Mesenchymal stem cell (in vitro differentiated cells and primary cell): ENCODE results near the gene ANXA6.
A peak's percentile ranks its signal among the peaks of the same experiment; 100 is the strongest.

ENCODE experiments used
- DNase-seq: peaks from one replicate; pipeline ENCODE4 v3.0.0-alpha.2; 2013
- H2AFZ ChIP-seq: one replicate; pipeline ENCODE4 v1.6.1; 2013; ENCODE audit warnings: low read depth, mild to moderate bottlenecking, control low read depth, inconsistent platforms, low read length, moderate library complexity
- H2AK5ac ChIP-seq: 2 replicates; pipeline ENCODE4 v1.6.1; 2013; ENCODE audit warnings: low read length, moderate library complexity, mild to moderate bottlenecking, inconsistent platforms; ENCODE audit not compliant: severe bottlenecking
- H2BK120ac ChIP-seq: one replicate; pipeline ENCODE4 v1.6.1; 2013; ENCODE audit warnings: low read depth, mild to moderate bottlenecking, inconsistent platforms, low read length, moderate library complexity
- H2BK12ac ChIP-seq, 2 experiments: one replicate each; pipeline ENCODE4 v1.6.1; 2013; ENCODE audit warnings: inconsistent platforms in 2 of 2, low read length in 2 of 2, mild to moderate bottlenecking in 2 of 2, moderate library complexity in 2 of 2, control low read depth in 1 of 2
- H2BK15ac ChIP-seq: one replicate; pipeline ENCODE4 v1.6.1; 2013; ENCODE audit warnings: mild to moderate bottlenecking, low read depth, inconsistent platforms; ENCODE audit not compliant: poor library complexity, severe bottlenecking
- H2BK5ac ChIP-seq: 2 replicates; pipeline ENCODE4 v1.6.1; 2013; ENCODE audit warnings: low read depth, mild to moderate bottlenecking, low read length, control low read depth, inconsistent platforms; ENCODE audit not compliant: poor library complexity, severe bottlenecking
- H3K14ac ChIP-seq, 2 experiments: one replicate each; pipeline ENCODE4 v1.6.1; 2013; ENCODE audit warnings: inconsistent platforms in 2 of 2, low read length in 2 of 2, control low read depth in 1 of 2, mild to moderate bottlenecking in 1 of 2, moderate library complexity in 1 of 2
- H3K18ac ChIP-seq, 2 experiments: one replicate each; pipeline ENCODE4 v1.6.1; 2013; ENCODE audit warnings: inconsistent platforms in 2 of 2, low read length in 2 of 2, control low read depth in 1 of 2, low read depth in 1 of 2, mild to moderate bottlenecking in 1 of 2
- H3K23ac ChIP-seq, 2 experiments: one replicate each; pipeline ENCODE4 v1.6.1; 2013; ENCODE audit warnings: inconsistent platforms in 2 of 2, low read length in 2 of 2, mild to moderate bottlenecking in 2 of 2, moderate library complexity in 2 of 2, control low read depth in 1 of 2
- H3K27ac ChIP-seq: 2 replicates; pipeline ENCODE4 v1.5.1; 2013; ENCODE audit warnings: mild to moderate bottlenecking, moderate library complexity, low read length, control low read depth, inconsistent platforms; ENCODE audit not compliant: poor library complexity, severe bottlenecking
- H3K27me3 ChIP-seq, 2 experiments: 2 replicates each; pipeline versions ENCODE4 v1.6.1 to v1.7.0; 2013; ENCODE audit warnings: low read length in 2 of 2, mild to moderate bottlenecking in 2 of 2, moderate library complexity in 2 of 2, control low read depth in 1 of 2, inconsistent platforms in 1 of 2; ENCODE audit not compliant: control insufficient read depth in 1 of 2, insufficient read depth in 1 of 2
- H3K36me3 ChIP-seq, 2 experiments: 2 replicates each; pipeline versions ENCODE4 v1.6.1 to v1.7.0; 2013; ENCODE audit warnings: low read length in 2 of 2, control low read depth in 1 of 2, inconsistent platforms in 1 of 2, low read depth in 1 of 2, mild to moderate bottlenecking in 1 of 2; ENCODE audit not compliant: insufficient read depth in 2 of 2, control insufficient read depth in 1 of 2
- H3K4ac ChIP-seq, 2 experiments: one replicate each; pipeline ENCODE4 v1.6.1; 2013; ENCODE audit warnings: inconsistent platforms in 2 of 2, low read length in 2 of 2, mild to moderate bottlenecking in 2 of 2, moderate library complexity in 2 of 2, control low read depth in 1 of 2, low read depth in 1 of 2
- H3K4me1 ChIP-seq: 2 replicates; pipeline ENCODE4 v1.6.1; 2013; ENCODE audit warnings: low read depth, low read length, control low read depth; ENCODE audit not compliant: control insufficient read depth, insufficient read depth
- H3K4me2 ChIP-seq: 2 replicates; pipeline ENCODE4 v1.6.1; 2013; ENCODE audit warnings: low read length, mild to moderate bottlenecking, inconsistent platforms; ENCODE audit not compliant: poor library complexity, severe bottlenecking
- H3K4me3 ChIP-seq, 2 experiments: 2 replicates each; pipeline versions ENCODE4 v1.5.1 to v1.7.0; 2013; ENCODE audit warnings: low read length in 2 of 2, mild to moderate bottlenecking in 2 of 2, control low read depth in 1 of 2, low read depth in 1 of 2; ENCODE audit not compliant: insufficient read depth in 1 of 2
- H3K79me1 ChIP-seq: replicated peaks from 2 replicates; pipeline ENCODE4 v1.6.1; 2013; ENCODE audit warnings: mild to moderate bottlenecking, control low read depth, low read length, inconsistent platforms; ENCODE audit not compliant: poor library complexity, severe bottlenecking
- H3K9ac ChIP-seq: 2 replicates; pipeline ENCODE4 v1.7.0; 2013; ENCODE audit warnings: mild to moderate bottlenecking, low read length, moderate library complexity
- H3K9me3 ChIP-seq: 2 replicates; pipeline ENCODE4 v1.7.0; 2013; ENCODE audit warnings: mild to moderate bottlenecking, low read length; ENCODE audit not compliant: control insufficient read depth
- H4K8ac ChIP-seq: one replicate; pipeline ENCODE4 v1.6.1; 2013; ENCODE audit warnings: inconsistent platforms, mild to moderate bottlenecking, low read length, moderate library complexity
- H4K91ac ChIP-seq: one replicate; pipeline ENCODE4 v1.6.1; 2013; ENCODE audit warnings: mild to moderate bottlenecking, low read length, inconsistent platforms
- WGBS: methylation state at CpG from one replicate; pipeline ENCODE4 v1.1.7; 2013; ENCODE audit warnings: mixed read lengths; 5-methylcytosine and 5-hydroxymethylcytosine counted together

The ANXA6 gene

GRCh38 chr5:151155775-151156506 is 1.6 kb downstream of the ANXA6 start:
- no peak overlapping the region for H2AFZ ChIP-seq
- H3K36me3 ChIP-seq: peaks cover 0 to 12% of the 10 kb centered on the region in 2 experiments
- peak overlapping the region; percentile 56 to 97 for H3K4me3 ChIP-seq
- peak overlapping the region; percentile 90 for H4K8ac ChIP-seq
- peak overlapping the region; percentile 85 for H2AK5ac ChIP-seq
- peak overlapping the region; percentile 49 to 76 for H2BK12ac ChIP-seq
- H3K27ac ChIP-seq: peak overlapping the region; percentile 94
- H3K4ac ChIP-seq: peak overlapping the region; percentile 88 to 97
- no peaks in the 10 kb centered on the region for H3K9me3 ChIP-seq
- peak overlapping the region; percentile 4 to 88 for H3K14ac ChIP-seq
- H3K79me1 ChIP-seq: no peaks in the 10 kb centered on the region
- H4K91ac ChIP-seq: peak overlapping the region; percentile 95
- H3K9ac ChIP-seq: peak overlapping the region; percentile 95
- no peak overlapping the region for H2BK5ac ChIP-seq
- peak overlapping the region; percentile 70 to 88 for H3K18ac ChIP-seq
- 29% methylated on average over 9 of the region's 9 CpGs for WGBS
- peak overlapping the region; percentile 83 for H2BK120ac ChIP-seq
- H3K27me3 ChIP-seq: no peaks in the 10 kb centered on the region
- H3K23ac ChIP-seq: peak overlapping the region in 1 of 2 experiments; percentile 16
- H3K4me2 ChIP-seq: peak overlapping the region; percentile 88
- peak; percentile 71 for DNase-seq
- H3K4me1 ChIP-seq: peaks cover 29% of the 10 kb centered on the region
- peak overlapping the region; percentile 84 for H2BK15ac ChIP-seq

GRCh38 chr5:151154931-151155774 is 2.4 kb downstream of the ANXA6 start:
- H3K23ac ChIP-seq: no peak overlapping the region
- peak overlapping the region; percentile 72 for H2AK5ac ChIP-seq
- WGBS: 67% methylated on average over 6 of the region's 9 CpGs
- peak overlapping the region; percentile 46 to 55 for H3K18ac ChIP-seq
- H3K27me3 ChIP-seq: no peaks in the 10 kb centered on the region
- peaks cover 36% of the 10 kb centered on the region for H3K4me1 ChIP-seq
- no peak overlapping the region for H2BK15ac ChIP-seq
- DNase-seq: no peak
- peak overlapping the region; percentile 6 for H4K91ac ChIP-seq
- no peak overlapping the region for H4K8ac ChIP-seq
- no peaks in the 10 kb centered on the region for H3K9me3 ChIP-seq
- no peaks in the 10 kb centered on the region for H3K79me1 ChIP-seq
- peak overlapping the region; percentile 94 for H3K27ac ChIP-seq
- peak overlapping the region; percentile 52 for H2BK120ac ChIP-seq
- peak overlapping the region; percentile 42 to 82 for H3K4ac ChIP-seq
- peak overlapping the region in 1 of 2 experiments; percentile 97 for H3K4me3 ChIP-seq
- H3K9ac ChIP-seq: peak overlapping the region; percentile 95
- H3K4me2 ChIP-seq: peak overlapping the region; percentile 88
- H2BK5ac ChIP-seq: no peak overlapping the region
- peaks cover 0 to 12% of the 10 kb centered on the region in 2 experiments for H3K36me3 ChIP-seq
- H3K14ac ChIP-seq: peak overlapping the region in 1 of 2 experiments; percentile 49
- H2AFZ ChIP-seq: no peak overlapping the region
- peak overlapping the region in 1 of 2 experiments; percentile 10 for H2BK12ac ChIP-seq

GRCh38 chr5:151153766-151154272 is 3.8 kb downstream of the ANXA6 start:
- 100% methylated on average over 1 of the region's 3 CpGs for WGBS
- Histone ChIP-seq H3K4me3 (no peak overlapping the region), H3K4me2 (no peak overlapping the region), H3K9ac (no peak overlapping the region), H3K27me3 (no peaks in the 10 kb centered on the region), H4K91ac (no peak overlapping the region), H3K14ac (no peak overlapping the region), H3K27ac (no peak overlapping the region), H2AK5ac (no peak overlapping the region), H2BK12ac (no peak overlapping the region), H3K36me3 (peaks cover 0 to 12% of the 10 kb centered on the region in 2 experiments), H2BK120ac (no peak overlapping the region), H2BK15ac (no peak overlapping the region), H3K4me1 (peaks cover 40% of the 10 kb centered on the region), H2BK5ac (no peak overlapping the region), H3K23ac (no peak overlapping the region), H3K4ac (no peak overlapping the region), H4K8ac (no peak overlapping the region), H2AFZ (no peak overlapping the region), H3K79me1 (no peaks in the 10 kb centered on the region), H3K9me3 (no peaks in the 10 kb centered on the region), H3K18ac (no peak overlapping the region)
- DNase-seq: peak; percentile 42

GRCh38 chr5:151153300-151153699 is 4.3 kb downstream of the ANXA6 start:
- no peak overlapping the region for H3K4me2 ChIP-seq
- H3K4me3 ChIP-seq: no peak overlapping the region
- H3K4me1 ChIP-seq: peaks cover 41% of the 10 kb centered on the region
- no peak overlapping the region for H3K4ac ChIP-seq
- DNase-seq: no peak
- H4K8ac ChIP-seq: no peak overlapping the region
- no peak overlapping the region for H4K91ac ChIP-seq
- no peak overlapping the region for H2BK12ac ChIP-seq
- H2BK5ac ChIP-seq: no peak overlapping the region
- no peak overlapping the region for H2AK5ac ChIP-seq
- no peak overlapping the region for H3K27ac ChIP-seq
- peaks cover 3 to 15% of the 10 kb centered on the region in 2 experiments for H3K36me3 ChIP-seq
- no peaks in the 10 kb centered on the region for H3K9me3 ChIP-seq
- H2BK120ac ChIP-seq: no peak overlapping the region
- H3K14ac ChIP-seq: no peak overlapping the region
- H3K18ac ChIP-seq: no peak overlapping the region
- peak overlapping the region; percentile 54 for H3K9ac ChIP-seq
- no peak overlapping the region for H2BK15ac ChIP-seq
- H3K23ac ChIP-seq: no peak overlapping the region
- 98% methylated on average over 2 of the region's 3 CpGs for WGBS
- no peaks in the 10 kb centered on the region for H3K27me3 ChIP-seq
- H3K79me1 ChIP-seq: no peaks in the 10 kb centered on the region
- H2AFZ ChIP-seq: no peak overlapping the region
